GM12872 (cell line): ENCODE data around the gene PRR3.

Experiments
- TF ChIP-seq, protein P1 (sequence below): IDR thresholded peaks from 3 replicates; pipeline ENCODE4 v1.5.1; 2011; ENCODE audit warnings: low read depth, mild to moderate bottlenecking, low read length, moderate library complexity; ENCODE audit not compliant: insufficient read depth

The PRR3 gene

DNA sequence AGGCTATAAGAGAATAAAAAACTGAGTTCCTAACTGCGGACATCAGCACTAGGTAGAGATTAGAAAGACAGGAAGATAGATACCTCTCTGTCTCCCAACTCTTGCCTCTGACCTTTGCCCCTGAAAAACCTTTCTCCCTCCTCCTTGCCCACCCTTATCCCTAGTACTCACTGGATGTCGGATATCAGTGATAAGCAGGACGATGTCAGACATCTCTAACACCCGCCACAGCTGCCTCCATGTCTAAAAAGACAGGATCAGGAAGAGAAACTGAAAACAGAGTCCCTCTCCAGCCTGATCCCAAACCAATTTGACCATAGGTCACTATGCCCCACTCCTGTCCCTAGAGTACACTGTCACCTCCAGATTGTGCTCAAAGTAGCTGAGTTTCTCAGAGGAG, 2.7 kb upstream of the PRR3 start:
- TF ChIP-seq, protein P1, sequence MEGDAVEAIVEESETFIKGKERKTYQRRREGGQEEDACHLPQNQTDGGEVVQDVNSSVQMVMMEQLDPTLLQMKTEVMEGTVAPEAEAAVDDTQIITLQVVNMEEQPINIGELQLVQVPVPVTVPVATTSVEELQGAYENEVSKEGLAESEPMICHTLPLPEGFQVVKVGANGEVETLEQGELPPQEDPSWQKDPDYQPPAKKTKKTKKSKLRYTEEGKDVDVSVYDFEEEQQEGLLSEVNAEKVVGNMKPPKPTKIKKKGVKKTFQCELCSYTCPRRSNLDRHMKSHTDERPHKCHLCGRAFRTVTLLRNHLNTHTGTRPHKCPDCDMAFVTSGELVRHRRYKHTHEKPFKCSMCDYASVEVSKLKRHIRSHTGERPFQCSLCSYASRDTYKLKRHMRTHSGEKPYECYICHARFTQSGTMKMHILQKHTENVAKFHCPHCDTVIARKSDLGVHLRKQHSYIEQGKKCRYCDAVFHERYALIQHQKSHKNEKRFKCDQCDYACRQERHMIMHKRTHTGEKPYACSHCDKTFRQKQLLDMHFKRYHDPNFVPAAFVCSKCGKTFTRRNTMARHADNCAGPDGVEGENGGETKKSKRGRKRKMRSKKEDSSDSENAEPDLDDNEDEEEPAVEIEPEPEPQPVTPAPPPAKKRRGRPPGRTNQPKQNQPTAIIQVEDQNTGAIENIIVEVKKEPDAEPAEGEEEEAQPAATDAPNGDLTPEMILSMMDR: no peak

DNA sequence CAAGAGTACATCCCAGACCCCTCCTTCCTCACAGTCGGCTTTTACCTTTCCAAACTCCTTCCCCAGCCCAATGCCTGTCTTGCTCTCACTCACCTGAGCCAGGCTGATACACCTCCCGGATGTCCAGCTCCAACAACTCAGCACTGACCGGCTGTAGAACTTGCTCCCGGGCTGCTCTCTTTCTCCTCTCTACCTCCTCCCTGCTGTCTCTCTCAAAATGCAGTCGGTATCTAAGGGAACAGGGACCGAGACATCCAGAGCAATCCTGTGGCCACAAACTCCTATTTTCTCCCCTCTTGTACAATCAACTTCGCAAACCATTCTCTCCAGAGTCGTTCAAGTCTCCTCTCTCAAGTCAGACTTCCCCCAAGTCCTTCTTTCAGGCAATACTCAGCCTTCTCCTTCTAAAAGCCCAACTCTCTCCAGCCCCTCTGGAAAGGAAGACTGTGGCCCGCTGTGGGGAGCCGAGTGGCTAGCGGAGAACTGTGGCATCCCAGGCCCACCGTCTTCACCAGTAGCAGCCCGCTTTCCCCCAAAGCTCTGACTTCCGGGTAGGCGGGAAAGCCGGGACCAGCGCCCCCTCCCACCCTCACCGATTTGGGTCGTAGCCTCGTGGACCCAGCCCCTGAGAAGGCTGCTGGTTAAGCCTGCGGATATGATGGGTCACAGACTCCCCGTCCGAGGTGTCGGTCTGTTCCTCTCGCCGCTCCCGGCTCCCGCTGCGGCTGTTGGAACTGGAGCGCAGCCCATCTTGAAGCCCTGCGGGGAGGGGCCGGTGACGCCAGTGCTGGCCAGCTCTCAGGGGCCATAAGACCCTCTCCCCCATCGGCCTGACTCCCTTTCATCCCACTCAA, 1.9 kb upstream of the PRR3 start:
- TF ChIP-seq, protein P1: no peak

DNA sequence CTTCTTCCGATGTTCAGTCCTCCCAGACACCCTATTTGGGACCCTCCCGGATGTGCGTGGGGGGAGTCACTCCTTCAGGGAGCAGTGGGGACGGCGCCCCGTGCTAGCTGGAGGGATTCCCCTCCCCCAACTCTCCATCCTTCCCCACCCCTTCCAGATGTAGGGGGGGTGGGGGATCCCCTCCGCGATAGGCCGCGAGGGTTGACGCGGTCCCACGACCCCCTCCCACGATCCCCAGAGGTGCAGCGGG, 1.4 kb upstream of the PRR3 start:
- TF ChIP-seq, protein P1: no peak

DNA sequence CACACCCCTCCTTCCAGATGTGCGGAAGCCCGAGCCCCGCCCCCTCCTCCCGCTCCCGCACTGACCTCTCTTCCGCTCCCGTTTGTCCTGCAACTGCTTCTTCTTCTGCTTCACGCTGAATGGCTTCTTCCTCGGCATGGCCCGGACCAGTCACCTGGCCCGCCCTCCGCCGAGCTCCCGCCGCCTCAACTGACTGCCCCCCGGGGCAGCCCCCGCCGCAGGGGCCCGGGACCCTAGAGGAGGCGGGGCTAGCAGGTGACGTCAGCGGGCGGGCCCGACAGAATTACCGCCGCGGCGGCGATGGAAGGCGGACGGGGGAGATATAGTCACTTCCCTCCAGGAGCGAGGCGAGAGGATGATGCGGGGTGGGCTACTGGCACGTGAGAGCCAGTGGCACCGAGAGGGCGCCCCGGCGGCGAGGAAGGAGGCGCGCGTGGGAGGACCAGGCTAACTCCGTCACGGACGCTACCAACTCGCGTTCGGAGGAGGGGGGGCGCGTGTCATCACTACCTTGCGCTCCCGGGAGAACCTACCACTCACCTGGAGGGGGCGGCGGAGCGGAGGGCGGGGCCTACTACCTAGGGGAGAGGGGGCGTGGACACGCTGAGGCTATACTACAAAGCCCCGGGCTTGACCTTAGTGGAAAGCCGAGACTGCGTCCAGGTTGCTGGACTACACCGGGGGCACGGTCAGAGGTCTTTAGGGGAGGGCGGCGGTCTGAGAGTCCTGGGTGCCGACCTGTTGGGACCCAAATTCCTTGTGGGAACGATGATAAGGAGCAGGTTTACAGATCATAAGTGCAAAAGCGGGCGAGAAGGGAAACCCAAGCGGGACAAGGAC, 809 bp upstream of the PRR3 start, which contains the start of gene GNL1:
Gene GNL1, minus strand, starts transcription at position 424 of the 840 bp plus-strand sequence. Its CDS starts 286 bp downstream, at position 138.
- TF ChIP-seq, protein P1: no peak

DNA sequence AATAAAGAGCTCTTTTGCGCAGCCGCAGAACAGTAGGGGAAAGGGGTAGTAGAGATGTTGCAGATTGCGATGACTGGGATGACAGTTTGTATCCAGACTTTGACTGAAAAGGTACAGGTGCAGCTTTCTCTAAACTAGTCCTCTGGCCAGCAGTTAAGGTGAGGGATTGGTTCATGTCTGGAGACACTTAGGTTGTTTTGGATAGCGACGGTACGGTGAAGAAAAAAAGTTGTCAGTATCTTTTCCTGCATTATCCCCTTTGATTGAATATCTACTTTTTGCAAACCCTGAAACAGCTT, 537 bp downstream of the PRR3 start:
- TF ChIP-seq, protein P1: no peak

DNA sequence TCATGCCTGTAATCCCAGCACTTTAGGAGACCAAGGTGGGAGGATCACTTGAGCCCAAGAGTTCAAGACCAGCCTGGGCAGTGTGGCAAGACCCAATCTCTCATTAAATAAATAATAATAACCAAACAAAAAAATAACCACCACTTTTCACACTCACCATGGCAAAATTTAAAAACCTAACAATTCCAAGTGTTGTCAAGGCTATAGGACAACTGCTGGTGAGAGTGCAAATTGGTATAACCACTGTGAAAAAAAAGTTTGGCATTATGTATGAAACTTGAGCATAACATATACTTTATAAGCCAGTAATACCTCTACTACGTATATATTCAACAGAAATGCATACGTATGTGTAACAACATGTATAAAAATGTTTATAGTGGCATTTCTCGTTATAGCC, 3.8 kb downstream of the PRR3 start:
- TF ChIP-seq, protein P1: no peak

DNA sequence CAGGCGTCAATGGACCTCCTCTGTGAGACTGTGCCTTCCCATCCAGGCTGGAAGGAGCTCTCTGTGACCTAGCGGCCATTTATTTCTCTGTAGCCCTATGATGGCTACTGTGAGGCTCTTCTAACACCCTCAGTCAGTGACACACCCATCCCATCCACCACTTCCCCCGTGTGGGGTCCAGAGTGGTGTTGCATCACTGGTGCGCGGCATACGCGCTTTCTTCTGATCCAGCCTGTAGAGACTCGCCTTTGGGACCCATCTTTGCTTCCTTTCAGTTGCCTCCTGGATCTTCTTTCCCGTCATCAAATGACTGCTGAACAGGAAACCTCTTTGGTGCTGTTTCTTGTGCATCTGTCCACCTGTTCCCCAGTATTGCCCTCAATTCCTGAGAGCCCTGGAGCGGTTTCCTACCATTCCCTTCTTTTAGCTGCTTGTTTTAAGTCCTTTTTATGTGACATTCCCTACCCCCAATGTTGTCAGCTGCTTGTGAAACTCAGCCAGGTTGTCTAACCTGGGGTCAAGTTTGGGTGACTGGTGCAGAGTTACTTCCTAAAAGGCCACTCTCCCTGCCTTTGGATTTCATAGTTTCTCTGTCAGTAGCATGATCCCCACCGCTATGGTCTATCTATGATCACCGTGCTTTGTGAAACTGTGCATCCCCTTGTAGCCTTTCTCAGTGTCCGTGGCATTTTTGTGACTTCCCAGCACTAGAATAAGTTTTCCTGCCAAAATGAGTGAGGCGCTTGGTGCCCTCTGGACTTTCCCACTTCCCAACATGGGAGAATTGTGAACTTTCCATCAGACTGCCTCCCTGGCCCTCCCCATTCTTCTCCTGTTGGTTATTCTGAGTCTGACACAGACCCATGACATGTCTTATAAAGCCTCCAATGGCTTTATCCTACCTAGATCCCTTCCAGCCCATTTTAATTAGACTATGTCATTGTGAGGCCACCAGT, 5.7 kb downstream of the PRR3 start:
- TF ChIP-seq, protein P1: no peak
